GM20431 (cell line): ENCODE results near the gene PLCB1.
"Not testable (repeated sequence)": the region's sequence is repeated elsewhere in the genome, so short reads cannot be mapped to it uniquely, and the experiment has no call there.

ENCODE experiments used
- in situ Hi-C: fragments of 300-500 bp; cut with MseI, MboI; formaldehyde crosslinking; loops from one replicate; pipeline ENCODE4 v1.15.0; 2020; ENCODE audit warnings: low sequenced_read_pairs; ENCODE audit not compliant: unreplicated experiment

PLCB1 gene

GRCh38 chr20:8355453-8355852 is 223.4 kb downstream of the PLCB1 start:
- in situ Hi-C loops = no loop called here

DNA sequence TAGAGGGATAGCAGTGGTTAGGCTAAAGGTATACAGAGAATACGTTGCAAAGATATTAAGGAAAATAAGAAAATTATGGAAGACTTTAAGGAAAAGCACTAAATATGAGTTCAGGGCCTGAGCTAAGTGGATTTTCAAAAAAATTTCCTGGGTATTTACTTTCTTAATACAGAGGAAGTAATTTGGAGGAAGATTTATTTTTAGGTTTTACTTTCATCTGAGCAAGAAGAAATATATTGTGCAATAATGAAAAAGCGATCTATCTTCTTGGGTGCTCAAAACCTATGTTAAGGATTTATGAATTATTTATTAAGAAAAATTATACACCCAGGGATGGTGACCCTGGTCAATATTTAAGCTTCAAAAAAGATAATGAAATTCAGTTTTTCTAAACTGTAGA is 224.7 kb downstream of the PLCB1 start:
- in situ Hi-C loops = no loop called here

DNA sequence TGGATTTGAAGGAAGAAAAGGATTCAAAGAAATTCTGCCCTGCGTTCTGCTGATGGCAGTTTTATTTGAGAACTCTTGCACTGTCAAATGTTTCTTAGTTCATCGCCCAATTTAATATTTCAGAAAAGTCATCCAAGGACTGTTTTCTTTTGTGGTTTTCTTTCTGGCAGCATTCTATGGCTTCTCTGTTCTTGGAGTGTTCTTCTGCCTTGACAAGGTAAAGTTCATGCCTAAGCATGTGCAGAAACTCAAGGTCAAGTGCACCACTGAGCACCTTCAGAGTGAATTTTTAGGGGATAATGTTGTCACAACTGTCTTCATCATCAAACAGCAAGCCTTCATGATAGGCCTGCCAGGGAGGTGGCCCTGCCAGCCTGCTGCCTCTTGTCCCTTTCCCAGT is 225.6 kb downstream of the PLCB1 start:
- in situ Hi-C loops = no loop called here

- in situ Hi-C loops = no loop called here
Observed at GRCh38 chr20:8360035-8360434, 228.0 kb downstream of the PLCB1 start.

- in situ Hi-C loops = no loop called here
Observed at GRCh38 chr20:8361006-8361652, 229.1 kb downstream of the PLCB1 start.

DNA sequence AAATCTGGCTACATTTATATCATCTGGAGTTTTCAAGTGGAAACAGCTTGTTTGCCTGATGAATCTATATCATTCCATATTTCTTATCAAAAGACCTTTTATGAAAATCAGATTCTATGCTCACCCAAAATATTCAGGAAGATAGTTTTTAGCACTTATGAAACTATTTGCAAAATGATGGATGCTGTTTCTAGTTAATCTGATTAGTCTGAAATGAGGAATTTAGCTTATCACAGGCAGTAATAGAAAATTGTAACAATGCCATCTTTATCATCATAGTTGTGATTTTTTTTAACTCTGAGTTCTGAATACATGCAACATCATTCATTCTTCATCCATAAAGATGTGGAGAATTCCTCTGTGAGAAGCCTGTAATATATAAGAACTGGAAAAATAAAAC is 229.7 kb downstream of the PLCB1 start:
- in situ Hi-C loops = no loop called here

- in situ Hi-C loops = no loop called here
Observed at GRCh38 chr20:8362457-8362856, 230.4 kb downstream of the PLCB1 start.

DNA sequence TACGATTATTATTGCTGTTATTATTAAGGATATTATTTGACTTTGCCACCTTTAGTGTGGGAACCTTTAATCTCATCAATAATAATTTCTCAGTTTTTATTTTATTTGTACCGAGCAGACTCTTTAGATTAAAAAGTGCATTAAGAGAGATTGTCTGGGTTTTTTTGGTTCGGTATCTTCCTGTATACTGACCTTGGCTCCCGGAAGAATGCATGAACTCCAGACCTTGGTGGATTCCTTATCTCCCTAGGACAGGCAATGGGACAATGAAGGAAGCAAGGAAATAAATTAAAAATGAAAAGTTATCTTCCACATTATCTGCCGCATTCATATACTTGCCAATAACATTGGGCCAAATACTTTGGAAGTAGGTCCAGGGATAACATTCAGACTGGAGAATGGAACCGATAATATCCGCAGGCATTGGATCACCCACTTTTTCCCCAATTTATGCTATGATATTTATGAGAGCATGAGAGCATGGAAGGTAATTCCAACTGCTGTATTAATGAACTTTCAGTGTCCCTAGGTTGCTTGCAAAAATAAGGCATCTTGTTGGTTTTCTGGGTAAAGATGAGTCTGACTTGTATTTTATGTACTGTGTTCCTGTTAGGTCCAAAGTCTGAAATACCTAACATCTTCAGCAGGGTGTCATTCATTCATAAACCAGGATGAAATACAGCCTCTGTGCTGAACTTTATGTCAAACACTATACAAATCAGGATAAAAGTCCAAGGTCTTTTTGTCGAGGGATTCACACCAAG is 232.1 kb downstream of the PLCB1 start:
- in situ Hi-C loops = no loop called here

DNA sequence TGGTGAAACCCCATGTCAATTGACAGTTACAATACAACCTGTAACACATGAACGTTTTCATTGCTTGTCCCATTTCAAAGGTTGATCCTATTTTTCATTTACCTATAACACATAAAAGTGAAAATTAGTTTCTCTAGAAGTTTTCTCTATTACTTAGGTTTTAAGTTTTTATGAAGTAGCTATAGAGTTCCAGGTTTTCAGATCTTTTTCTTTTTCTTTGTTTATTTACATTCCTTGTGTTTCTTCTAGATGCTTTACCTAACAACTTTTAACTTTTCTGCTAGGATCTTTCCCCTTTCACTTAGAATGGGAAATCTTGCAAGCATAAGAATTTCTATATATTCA is 232.6 kb downstream of the PLCB1 start:
- in situ Hi-C loops = no loop called here

- in situ Hi-C loops = no loop called here
Observed at GRCh38 chr20:8365634-8366033, 233.6 kb downstream of the PLCB1 start.

DNA sequence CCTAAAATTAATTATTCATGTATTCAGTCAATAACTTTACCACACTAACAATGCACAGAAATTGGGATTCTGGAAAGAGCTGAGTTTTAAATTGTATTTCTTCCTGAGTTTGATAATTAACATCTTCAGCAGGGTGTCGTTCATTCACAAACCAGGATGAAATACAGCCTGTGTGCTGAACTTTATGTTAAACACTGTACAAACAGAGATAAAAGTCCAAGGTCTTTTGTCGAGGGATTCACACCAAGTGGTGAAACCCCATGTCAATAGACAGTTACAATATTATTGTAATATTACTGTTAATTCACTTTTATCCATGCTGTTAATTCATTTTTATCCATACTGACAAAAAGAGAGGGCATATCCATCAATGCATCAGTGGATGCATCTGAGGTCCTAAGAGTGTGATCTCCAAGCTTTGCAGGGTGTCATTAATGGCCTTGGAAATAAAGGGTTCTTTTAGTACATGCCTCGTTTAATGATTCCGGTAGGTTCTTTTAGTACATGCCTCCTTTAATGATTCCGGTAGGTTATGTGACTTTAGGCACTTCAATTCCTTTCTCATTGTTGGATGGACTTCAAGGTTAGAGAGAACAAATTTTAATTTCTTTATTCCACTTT is 234.3 kb downstream of the PLCB1 start:
- in situ Hi-C loops = no loop called here

DNA sequence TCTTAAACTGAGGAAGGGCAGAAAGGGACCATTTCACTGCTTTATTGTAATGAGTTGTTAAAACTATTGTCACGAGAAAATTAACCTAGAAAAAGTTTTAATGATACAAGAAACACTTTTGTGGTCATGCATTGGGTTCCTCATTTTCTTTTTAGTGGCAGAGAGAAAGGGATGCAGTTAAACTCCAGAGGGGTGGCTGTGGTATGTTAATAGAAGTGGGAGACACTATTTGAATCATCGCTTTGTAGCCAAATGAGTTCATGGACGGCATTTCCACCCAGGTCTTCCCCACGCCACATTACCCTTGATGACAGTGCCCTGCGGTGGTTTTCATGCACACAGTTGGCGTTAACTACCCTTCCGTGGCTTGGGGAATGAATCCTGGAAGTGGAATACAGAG is 235.6 kb downstream of the PLCB1 start:
- in situ Hi-C loops = no loop called here

DNA sequence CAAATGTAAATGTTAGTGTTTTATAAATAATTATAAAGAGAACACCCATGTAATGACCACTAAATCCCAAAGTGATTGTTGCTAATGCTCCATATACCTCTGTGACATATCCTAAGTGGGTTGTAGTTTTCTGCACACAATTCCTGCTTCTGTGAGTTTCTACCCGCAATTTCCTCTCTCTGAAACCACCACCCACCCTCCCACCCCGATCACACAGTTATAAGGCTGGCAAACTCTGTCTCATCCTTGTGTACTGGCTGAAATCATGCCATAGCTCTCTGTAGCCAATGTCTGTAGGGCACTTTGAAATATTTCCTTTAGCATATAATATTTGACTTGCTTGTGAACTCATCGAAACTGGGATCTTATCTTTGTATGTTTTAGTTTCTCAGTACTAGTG is 236.6 kb downstream of the PLCB1 start:
- in situ Hi-C loops = no loop called here

GRCh38 chr20:8369311-8369710 is 237.2 kb downstream of the PLCB1 start:
- in situ Hi-C loops = no loop called here

GRCh38 chr20:8370774-8371173 is 238.7 kb downstream of the PLCB1 start:
- in situ Hi-C loops = no loop called here

- in situ Hi-C loops = no loop called here
Observed at GRCh38 chr20:8372824-8373380, 240.8 kb downstream of the PLCB1 start.

DNA sequence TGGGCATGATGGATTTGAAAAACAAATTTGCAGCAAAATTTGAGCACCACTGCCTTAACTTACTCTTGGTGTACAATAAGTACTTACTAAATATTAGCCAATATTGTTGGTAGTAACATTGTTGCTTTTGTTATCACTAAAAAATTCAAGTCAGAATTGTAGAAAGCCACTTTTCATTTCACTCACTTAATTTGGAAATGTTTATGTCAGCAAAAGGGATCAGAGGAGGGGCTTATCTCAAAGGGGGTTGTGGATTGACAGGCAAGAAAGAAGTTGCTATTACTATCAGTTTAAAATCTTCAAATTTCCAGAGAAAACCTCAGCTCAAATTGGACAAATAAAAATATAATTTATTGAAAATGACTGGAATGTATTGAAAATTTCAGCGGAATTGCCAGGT is 241.5 kb downstream of the PLCB1 start:
- in situ Hi-C loops = no loop called here

DNA sequence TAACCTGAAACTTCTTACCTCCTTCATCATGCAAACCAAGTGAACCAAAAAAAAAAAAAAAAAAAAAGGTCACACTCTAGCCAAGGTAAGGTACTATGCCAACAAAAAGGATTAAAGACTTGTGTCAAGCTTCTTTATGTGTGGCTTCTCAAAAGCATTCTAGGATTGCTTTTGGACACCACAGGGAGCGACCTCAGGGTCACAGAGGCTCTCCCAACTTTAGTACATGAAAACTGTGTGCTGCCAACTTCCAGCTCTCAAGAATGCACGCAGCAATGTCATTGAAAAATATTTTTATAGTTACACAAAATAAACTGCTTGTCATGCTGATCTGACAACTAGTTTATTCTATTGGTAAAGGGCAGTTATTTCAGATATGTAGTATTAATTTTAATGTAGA is 243.8 kb downstream of the PLCB1 start:
- in situ Hi-C loops = no loop called here

- in situ Hi-C loops = no loop called here
Observed at GRCh38 chr20:8376940-8377339, 244.9 kb downstream of the PLCB1 start.

DNA sequence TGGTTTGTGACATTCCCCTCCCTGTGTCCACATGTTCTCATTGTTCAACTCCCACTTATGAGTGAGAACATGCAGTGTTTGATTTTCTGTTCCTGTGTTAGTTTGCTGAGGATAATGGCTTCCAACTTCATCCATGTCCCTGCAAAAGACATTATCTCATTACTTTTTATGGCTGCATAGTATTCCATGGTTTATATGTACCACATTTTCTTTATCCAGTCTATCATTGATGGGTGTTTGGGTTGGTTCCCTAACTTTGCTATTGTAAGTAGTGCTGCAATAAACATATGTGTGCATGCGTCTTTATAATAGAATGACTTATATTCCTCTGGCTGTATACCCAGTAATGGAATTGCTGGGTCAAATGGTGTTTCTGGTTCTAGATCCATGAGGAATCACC is 247.1 kb downstream of the PLCB1 start:
- in situ Hi-C loops = not testable (repeated sequence)

- in situ Hi-C loops = no loop called here
Observed at GRCh38 chr20:8385247-8385646, 253.2 kb downstream of the PLCB1 start.
